Measurements from ENCODE around the gene PPFIA4.

The PPFIA4 gene

GRCh38 chr1:203077367-203077766, 51.1 kb downstream of the PPFIA4 start:
- H3K27me3 ChIP-seq (ENCODE audit: control insufficient read depth in 3 of 3, insufficient read depth in 3 of 3, low read depth in 1 of 3, low read length in 3 of 3): peaks cover 0 to 89% (median 37%) of the 10 kb centered on the region in 3 experiments
- H3K27ac ChIP-seq (replicated peaks; ENCODE audit: low read length): no peak overlapping the region
- no CpG with 5 or more reads among the region's 3 CpGs for WGBS, 2 donors (ENCODE audit: extremely low coverage in 2 of 2, insufficient read length in 2 of 2, insufficient replicate concordance in 1 of 2)

GRCh38 chr1:203077956-203078355, 51.7 kb downstream of the PPFIA4 start:
- Histone ChIP-seq H4K91ac (ENCODE audit: low read depth, low read length, poor library complexity) (no peak overlapping the region), H3K4ac (ENCODE audit: low read length) (no peak overlapping the region), H2BK15ac (ENCODE audit: low read length) (no peak overlapping the region), H3K14ac (ENCODE audit: low read length) (no peak overlapping the region), H2BK5ac (ENCODE audit: low read length) (no peak overlapping the region), H3K4me1 (ENCODE audit: control insufficient read depth in 2 of 2, insufficient read depth in 1 of 2, low read depth in 1 of 2, low read length in 2 of 2) (peaks cover 0 to 6% of the 10 kb centered on the region in 2 donors), H2BK12ac (ENCODE audit: low read length) (no peak overlapping the region), H2AFZ (ENCODE audit: low read length) (no peak overlapping the region), H2BK120ac (ENCODE audit: low read depth, low read length) (no peak overlapping the region), H2AK5ac (ENCODE audit: low read depth, low read length) (no peak overlapping the region), H3K4me3 (ENCODE audit: low read length in 2 of 2) (no peak overlapping the region), H3K27ac (replicated peaks; ENCODE audit: low read length) (no peak overlapping the region), H3K4me2 (ENCODE audit: insufficient read depth, low read length, poor library complexity, severe bottlenecking) (no peak overlapping the region), H3K27me3 (ENCODE audit: control insufficient read depth in 3 of 3, insufficient read depth in 3 of 3, low read depth in 1 of 3, low read length in 3 of 3) (peaks cover 0 to 89% (median 37%) of the 10 kb centered on the region in 3 experiments), H3K9ac (ENCODE audit: low read depth, low read length, poor library complexity) (no peak overlapping the region), H3K18ac (ENCODE audit: low read length) (no peak overlapping the region), H3K79me1 (ENCODE audit: low read depth, low read length) (no peaks in the 10 kb centered on the region), H4K8ac (ENCODE audit: low read depth, low read length) (no peak overlapping the region), H3K9me3 (replicated peaks in 1 of 2; ENCODE audit: control insufficient read depth in 2 of 2, insufficient read depth in 1 of 2, low read depth in 1 of 2, low read length in 2 of 2) (no peaks in the 10 kb centered on the region), H3K23ac (ENCODE audit: low read depth, low read length, poor library complexity) (no peak overlapping the region), H3K36me3 (replicated peaks in 1 of 2; ENCODE audit: control insufficient read depth in 2 of 2, insufficient read depth in 2 of 2, low read length in 2 of 2) (no peaks in the 10 kb centered on the region)
- WGBS, 2 donors (ENCODE audit: extremely low coverage in 2 of 2, insufficient read length in 2 of 2, insufficient replicate concordance in 1 of 2): no CpG with 5 or more reads among the region's 2 CpGs
- DNase-seq (ENCODE audit: low spot score): no peak

More at GRCh38 chr1:203077367-203077766, 51.1 kb downstream of the PPFIA4 start:
- Histone ChIP-seq H3K9ac (ENCODE audit: low read depth, low read length, poor library complexity) (no peak overlapping the region), H3K23ac (ENCODE audit: low read depth, low read length, poor library complexity) (no peak overlapping the region), H3K4me3 (ENCODE audit: low read length in 2 of 2) (no peak overlapping the region), H3K14ac (ENCODE audit: low read length) (no peak overlapping the region), H3K9me3 (replicated peaks in 1 of 2; ENCODE audit: control insufficient read depth in 2 of 2, insufficient read depth in 1 of 2, low read depth in 1 of 2, low read length in 2 of 2) (no peaks in the 10 kb centered on the region), H2AFZ (ENCODE audit: low read length) (no peak overlapping the region), H3K4me1 (ENCODE audit: control insufficient read depth in 2 of 2, insufficient read depth in 1 of 2, low read depth in 1 of 2, low read length in 2 of 2) (peaks cover 0 to 3% of the 10 kb centered on the region in 2 donors), H3K79me1 (ENCODE audit: low read depth, low read length) (no peaks in the 10 kb centered on the region), H2BK5ac (ENCODE audit: low read length) (no peak overlapping the region), H3K36me3 (replicated peaks in 1 of 2; ENCODE audit: control insufficient read depth in 2 of 2, insufficient read depth in 2 of 2, low read length in 2 of 2) (no peaks in the 10 kb centered on the region), H3K18ac (ENCODE audit: low read length) (no peak overlapping the region), H2AK5ac (ENCODE audit: low read depth, low read length) (no peak overlapping the region), H2BK12ac (ENCODE audit: low read length) (no peak overlapping the region), H3K4ac (ENCODE audit: low read length) (no peak overlapping the region), H2BK15ac (ENCODE audit: low read length) (no peak overlapping the region), H3K4me2 (ENCODE audit: insufficient read depth, low read length, poor library complexity, severe bottlenecking) (no peak overlapping the region), H4K91ac (ENCODE audit: low read depth, low read length, poor library complexity) (no peak overlapping the region), H2BK120ac (ENCODE audit: low read depth, low read length) (no peak overlapping the region), H4K8ac (ENCODE audit: low read depth, low read length) (no peak overlapping the region)
- no peak for DNase-seq (ENCODE audit: low spot score)

GRCh38 chr1:203078478-203078877, 52.2 kb downstream of the PPFIA4 start:
- no peak overlapping the region for H2BK120ac ChIP-seq (ENCODE audit: low read depth, low read length)

GRCh38 chr1:203080456-203080855, 54.2 kb downstream of the PPFIA4 start:
- Histone ChIP-seq H3K4me2 (ENCODE audit: insufficient read depth, low read length, poor library complexity, severe bottlenecking) (no peak overlapping the region), H3K9me3 (replicated peaks in 1 of 2; ENCODE audit: control insufficient read depth in 2 of 2, insufficient read depth in 1 of 2, low read depth in 1 of 2, low read length in 2 of 2) (no peaks in the 10 kb centered on the region), H3K79me1 (ENCODE audit: low read depth, low read length) (no peaks in the 10 kb centered on the region), H4K91ac (ENCODE audit: low read depth, low read length, poor library complexity) (no peak overlapping the region), H2BK15ac (ENCODE audit: low read length) (no peak overlapping the region), H3K36me3 (replicated peaks in 1 of 2; ENCODE audit: control insufficient read depth in 2 of 2, insufficient read depth in 2 of 2, low read length in 2 of 2) (no peaks in the 10 kb centered on the region), H2AK5ac (ENCODE audit: low read depth, low read length) (no peak overlapping the region), H2BK5ac (ENCODE audit: low read length) (no peak overlapping the region), H3K27me3 (ENCODE audit: control insufficient read depth in 3 of 3, insufficient read depth in 3 of 3, low read depth in 1 of 3, low read length in 3 of 3) (peaks cover 0 to 65% (median 23%) of the 10 kb centered on the region in 3 experiments), H2AFZ (ENCODE audit: low read length) (no peak overlapping the region), H3K9ac (ENCODE audit: low read depth, low read length, poor library complexity) (no peak overlapping the region), H3K27ac (replicated peaks; ENCODE audit: low read length) (no peak overlapping the region), H4K8ac (ENCODE audit: low read depth, low read length) (no peak overlapping the region), H3K4ac (ENCODE audit: low read length) (no peak overlapping the region), H3K18ac (ENCODE audit: low read length) (no peak overlapping the region), H3K4me1 (ENCODE audit: control insufficient read depth in 2 of 2, insufficient read depth in 1 of 2, low read depth in 1 of 2, low read length in 2 of 2) (peaks cover 0 to 6% of the 10 kb centered on the region in 2 donors), H2BK12ac (ENCODE audit: low read length) (no peak overlapping the region), H2BK120ac (ENCODE audit: low read depth, low read length) (no peak overlapping the region), H3K23ac (ENCODE audit: low read depth, low read length, poor library complexity) (no peak overlapping the region), H3K4me3 (ENCODE audit: low read length in 2 of 2) (no peak overlapping the region), H3K14ac (ENCODE audit: low read length) (no peak overlapping the region)
- no CpG with 5 or more reads among the region's 5 CpGs for WGBS, 2 donors (ENCODE audit: extremely low coverage in 2 of 2, insufficient read length in 2 of 2, insufficient replicate concordance in 1 of 2)
- no peak for DNase-seq (ENCODE audit: low spot score)

More at GRCh38 chr1:203078478-203078877, 52.2 kb downstream of the PPFIA4 start:
- H2BK15ac ChIP-seq (ENCODE audit: low read length): no peak overlapping the region
- H2BK12ac ChIP-seq (ENCODE audit: low read length): no peak overlapping the region
- H3K36me3 ChIP-seq (replicated peaks in 1 of 2; ENCODE audit: control insufficient read depth in 2 of 2, insufficient read depth in 2 of 2, low read length in 2 of 2): no peaks in the 10 kb centered on the region
- H4K91ac ChIP-seq (ENCODE audit: low read depth, low read length, poor library complexity): no peak overlapping the region
- H3K14ac ChIP-seq (ENCODE audit: low read length): no peak overlapping the region
- H3K4me3 ChIP-seq (ENCODE audit: low read length in 2 of 2): no peak overlapping the region
- H3K9ac ChIP-seq (ENCODE audit: low read depth, low read length, poor library complexity): no peak overlapping the region
- no peak overlapping the region for H3K4ac ChIP-seq (ENCODE audit: low read length)
- H3K4me1 ChIP-seq (ENCODE audit: control insufficient read depth in 2 of 2, insufficient read depth in 1 of 2, low read depth in 1 of 2, low read length in 2 of 2): peaks cover 0 to 6% of the 10 kb centered on the region in 2 donors
- H3K27ac ChIP-seq (replicated peaks; ENCODE audit: low read length): no peak overlapping the region
- no peak for DNase-seq (ENCODE audit: low spot score)
- no peak overlapping the region for H2AFZ ChIP-seq (ENCODE audit: low read length)
- H2AK5ac ChIP-seq (ENCODE audit: low read depth, low read length): no peak overlapping the region
- no peaks in the 10 kb centered on the region for H3K79me1 ChIP-seq (ENCODE audit: low read depth, low read length)
- no peak overlapping the region for H3K23ac ChIP-seq (ENCODE audit: low read depth, low read length, poor library complexity)
- no peak overlapping the region for H3K18ac ChIP-seq (ENCODE audit: low read length)
- no peak overlapping the region for H2BK5ac ChIP-seq (ENCODE audit: low read length)
- WGBS, 2 donors (ENCODE audit: extremely low coverage in 2 of 2, insufficient read length in 2 of 2, insufficient replicate concordance in 1 of 2): no CpG with 5 or more reads among the region's 3 CpGs
- peaks cover 0 to 84% (median 36%) of the 10 kb centered on the region in 3 experiments for H3K27me3 ChIP-seq (ENCODE audit: control insufficient read depth in 3 of 3, insufficient read depth in 3 of 3, low read depth in 1 of 3, low read length in 3 of 3)
- H3K4me2 ChIP-seq (ENCODE audit: insufficient read depth, low read length, poor library complexity, severe bottlenecking): no peak overlapping the region
- no peak overlapping the region for H4K8ac ChIP-seq (ENCODE audit: low read depth, low read length)
- no peaks in the 10 kb centered on the region for H3K9me3 ChIP-seq (replicated peaks in 1 of 2; ENCODE audit: control insufficient read depth in 2 of 2, insufficient read depth in 1 of 2, low read depth in 1 of 2, low read length in 2 of 2)

All from neuronal stem cell (in vitro differentiated cells).